ENCODE measurements around the gene TIMM22.

GRCh38 chr17:979212-979538, 17.8 kb upstream of the TIMM22 start:
- TF ChIP-seq EP300 (IDR thresholded peaks at IDR 0.05) (no peak), CTCF (IDR thresholded peaks at IDR 0.05) (no peak)

Measured in suprapubic skin (tissue), 3 donors.